GM23248 (cell line): ENCODE results near the gene REPS2. TPM values are rescaled to one million over a fixed set of nuclear protein-coding genes. Genes with fewer than 3 reads are reported as not detected.

Source experiments
- DNase-seq: peaks from one replicate; pipeline ENCODE4 v3.0.0-alpha.2; 2015
- H2AFZ ChIP-seq: fragments of 200-600 bp; sonication (generic); 2 replicates; pipeline ENCODE4 v1.6.1; 2016; ENCODE audit warnings: antibody characterized with exemption
- H3F3A ChIP-seq: fragments of 200-600 bp; sonication (generic); 2 replicates; pipeline ENCODE4 v1.6.1; 2016; ENCODE audit warnings: mild to moderate bottlenecking, antibody characterized with exemption, mixed run types; ENCODE audit not compliant: insufficient read depth
- H3K27ac ChIP-seq: fragments of 200-600 bp; sonication (generic); 2 replicates; pipeline ENCODE4 v1.5.1; 2016; ENCODE audit warnings: mild to moderate bottlenecking
- H3K27me3 ChIP-seq: fragments of 200-600 bp; sonication (generic); replicated peaks from 2 replicates; pipeline ENCODE4 v1.6.1; 2016; ENCODE audit warnings: mild to moderate bottlenecking; ENCODE audit not compliant: insufficient read depth
- H3K36me3 ChIP-seq: fragments of 200-600 bp; sonication (generic); 2 replicates; pipeline ENCODE4 v1.6.1; 2016; ENCODE audit warnings: low read depth, mild to moderate bottlenecking
- H3K4me1 ChIP-seq: fragments of 200-600 bp; sonication (generic); 2 replicates; pipeline ENCODE4 v1.6.1; 2016; ENCODE audit warnings: mild to moderate bottlenecking; ENCODE audit not compliant: insufficient read depth
- H3K4me2 ChIP-seq: fragments of 200-600 bp; sonication (generic); one replicate; pipeline ENCODE4 v1.6.1; 2016; ENCODE audit warnings: mild to moderate bottlenecking; ENCODE audit not compliant: unreplicated experiment
- H3K4me3 ChIP-seq: fragments of 200-600 bp; sonication (generic); 2 replicates; pipeline ENCODE4 v1.5.1; 2016; ENCODE audit warnings: mild to moderate bottlenecking
- H3K79me2 ChIP-seq: fragments of 200-600 bp; sonication (generic); 2 replicates; pipeline ENCODE4 v1.6.1; 2016; ENCODE audit warnings: mild to moderate bottlenecking; ENCODE audit not compliant: insufficient read depth
- H3K9ac ChIP-seq: fragments of 200-600 bp; sonication (generic); 2 replicates; pipeline ENCODE4 v1.6.1; 2016; ENCODE audit warnings: mild to moderate bottlenecking
- H3K9me2 ChIP-seq: fragments of 200-600 bp; sonication (generic); 2 replicates; pipeline ENCODE4 v1.6.1; 2016; ENCODE audit warnings: mixed run types, mild to moderate bottlenecking, moderate library complexity; ENCODE audit not compliant: insufficient read depth
- H3K9me3 ChIP-seq: fragments of 200-600 bp; sonication (generic); one replicate; pipeline ENCODE4 v1.6.1; 2017; ENCODE audit warnings: low read depth
- H4K20me1 ChIP-seq: fragments of 200-600 bp; sonication (generic); 2 replicates; pipeline ENCODE4 v1.6.0; 2016; ENCODE audit not compliant: insufficient read depth
- EZH2 ChIP-seq: fragments of 200-600 bp; sonication (generic); IDR thresholded peaks from 2 replicates; pipeline ENCODE4 v1.6.1; 2018; ENCODE audit warnings: antibody characterized with exemption, mild to moderate bottlenecking; ENCODE audit not compliant: insufficient read depth, poor library complexity, severe bottlenecking
- EZH2phosphoT487 ChIP-seq: fragments of 200-600 bp; sonication (generic); IDR thresholded peaks from 2 replicates; pipeline ENCODE4 v1.6.1; 2018; ENCODE audit warnings: antibody characterized with exemption, moderate library complexity, mild to moderate bottlenecking, low read depth; ENCODE audit not compliant: insufficient read depth
- WGBS, 2 experiments: methylation state at CpG; one replicate each; pipeline ENCODE4 v1.1.6; 2015 to 2017; ENCODE audit warnings: low lambda C conversion rate in 2 of 2, low coverage in 1 of 2; ENCODE audit errors: missing lambda C conversion rate in 2 of 2; 5-methylcytosine and 5-hydroxymethylcytosine counted together
- in situ Hi-C: fragments of 300-500 bp; cut with MboI; formaldehyde crosslinking; loops from 2 replicates; pipeline ENCODE4 v1.15.0; 2020
- polyA plus RNA-seq: library from polyadenylated mRNA; unstranded; fragments of >200 nt; fragmentation: Nextera tagmentation; extraction: Ambion mirVana; gene quantifications from 2 replicates; pipeline ENCODE4 v1.2.1, GENCODE V29; 2016
- total RNA-seq: library from RNA; depleted of rRNA; stranded (reverse); fragments of >200 nt; shearing (Covaris generic); gene quantifications from 2 replicates; pipeline ENCODE4 v1.2.3, GENCODE V29; 2014

Gene REPS2
- total and polyA plus RNA-seq, 2 experiments from 2014 or later, result 0.03 to 0.11 TPM

- H4K20me1 ChIP-seq, result no peaks in the 10 kb centered on the region
- H2AFZ ChIP-seq, result no peak overlapping the region
- no peaks in the 10 kb centered on the region for H3K27me3 ChIP-seq
- DNase-seq, result peak; percentile 59
- no peaks in the 10 kb centered on the region for H3K9me3 ChIP-seq
- no peak overlapping the region for H3K4me3 ChIP-seq
- H3K27ac ChIP-seq, result peak overlapping the region; percentile 15; the same call in 1 of the 2 replicates
- H3K36me3 ChIP-seq, result no peaks in the 10 kb centered on the region
- no peaks in the 10 kb centered on the region for H3F3A ChIP-seq
- WGBS, 2 experiments, result 15 to 19% methylated on average over 3 of the region's 3 CpGs
- H3K4me2 ChIP-seq, result peak overlapping the region; percentile 57
- TF ChIP-seq EZH2 (no peak), EZH2phosphoT487 (no peak)
- peaks cover 15% of the 10 kb centered on the region for H3K4me1 ChIP-seq
- in situ Hi-C loops, result no loop called here
- no peaks in the 10 kb centered on the region for H3K79me2 ChIP-seq
- no peaks in the 10 kb centered on the region for H3K9me2 ChIP-seq
- H3K9ac ChIP-seq, result no peak overlapping the region
Observed at GRCh38 chrX:17078031-17078720, 131.7 kb downstream of the REPS2 start.

GRCh38 chrX:17081511-17081910, 135.1 kb downstream of the REPS2 start:
- WGBS, 2 experiments, result 95 to 100% methylated on average over 3 of the region's 3 CpGs
- TF ChIP-seq EZH2 (no peak), EZH2phosphoT487 (no peak)
- no peak overlapping the region for H3K27ac ChIP-seq
- no peaks in the 10 kb centered on the region for H3K9me2 ChIP-seq
- no peak overlapping the region for H3K9ac ChIP-seq
- no peaks in the 10 kb centered on the region for H4K20me1 ChIP-seq
- H3K4me3 ChIP-seq, result no peak overlapping the region
- in situ Hi-C loops, result no loop called here
- H3F3A ChIP-seq, result no peaks in the 10 kb centered on the region
- H3K79me2 ChIP-seq, result no peaks in the 10 kb centered on the region
- H3K27me3 ChIP-seq, result no peaks in the 10 kb centered on the region
- no peak for DNase-seq
- no peak overlapping the region for H2AFZ ChIP-seq
- H3K36me3 ChIP-seq, result no peaks in the 10 kb centered on the region
- no peak overlapping the region for H3K4me2 ChIP-seq
- peaks cover 15% of the 10 kb centered on the region for H3K4me1 ChIP-seq
- H3K9me3 ChIP-seq, result no peaks in the 10 kb centered on the region

- Histone ChIP-seq H3K36me3 (no peaks in the 10 kb centered on the region), H2AFZ (no peak overlapping the region), H3K27ac (no peak overlapping the region), H3K4me2 (no peak overlapping the region), H3K9ac (no peak overlapping the region), H4K20me1 (no peaks in the 10 kb centered on the region), H3K79me2 (no peaks in the 10 kb centered on the region), H3K9me3 (no peaks in the 10 kb centered on the region), H3K4me1 (peaks cover 15% of the 10 kb centered on the region), H3K4me3 (no peak overlapping the region), H3K27me3 (no peaks in the 10 kb centered on the region), H3F3A (no peaks in the 10 kb centered on the region), H3K9me2 (no peaks in the 10 kb centered on the region)
- no peak for DNase-seq
- in situ Hi-C loops, result no loop called here
- no peak for TF ChIP-seq EZH2phosphoT487
- TF ChIP-seq EZH2, result no peak
- 57 to 60% methylated on average over 2 of the region's 2 CpGs for WGBS, 2 experiments
Observed at GRCh38 chrX:17081968-17082367, 135.5 kb downstream of the REPS2 start.

GRCh38 chrX:17082831-17083230, 136.4 kb downstream of the REPS2 start:
- TF ChIP-seq EZH2phosphoT487 (no peak), EZH2 (no peak)

GRCh38 chrX:17086317-17086716, 139.9 kb downstream of the REPS2 start:
- no peak for DNase-seq
- H3K9me3 ChIP-seq, result no peaks in the 10 kb centered on the region
- no peaks in the 10 kb centered on the region for H4K20me1 ChIP-seq
- 81 to 83% methylated on average over 4 of the region's 4 CpGs for WGBS, 2 experiments
- H3K36me3 ChIP-seq, result no peaks in the 10 kb centered on the region
- H3F3A ChIP-seq, result no peaks in the 10 kb centered on the region
- no peak overlapping the region for H3K4me3 ChIP-seq
- H3K79me2 ChIP-seq, result no peaks in the 10 kb centered on the region
- H2AFZ ChIP-seq, result no peak overlapping the region
- no peak overlapping the region for H3K4me2 ChIP-seq
- H3K27me3 ChIP-seq, result no peaks in the 10 kb centered on the region
- H3K4me1 ChIP-seq, result no peaks in the 10 kb centered on the region
- no peak for TF ChIP-seq EZH2
- TF ChIP-seq EZH2phosphoT487, result no peak
- no peak overlapping the region for H3K27ac ChIP-seq
- in situ Hi-C loops, result no loop called here
- no peak overlapping the region for H3K9ac ChIP-seq
- H3K9me2 ChIP-seq, result no peaks in the 10 kb centered on the region

More at GRCh38 chrX:17082831-17083230, 136.4 kb downstream of the REPS2 start:
- Histone ChIP-seq H3K4me1 (peaks cover 11% of the 10 kb centered on the region), H3K79me2 (no peaks in the 10 kb centered on the region), H2AFZ (no peak overlapping the region), H3K4me3 (no peak overlapping the region), H3K9me3 (no peaks in the 10 kb centered on the region), H3K27me3 (no peaks in the 10 kb centered on the region), H3K9me2 (no peaks in the 10 kb centered on the region), H3K36me3 (no peaks in the 10 kb centered on the region), H3K9ac (no peak overlapping the region), H3F3A (no peaks in the 10 kb centered on the region), H3K4me2 (no peak overlapping the region), H3K27ac (no peak overlapping the region), H4K20me1 (no peaks in the 10 kb centered on the region)
- 7 to 12% methylated on average over 5 to 7 of the region's 7 CpGs for WGBS, 2 experiments
- in situ Hi-C loops, result no loop called here
- peak; percentile 25 for DNase-seq
